Activated T-cell treated with anti-CD3 and anti-CD28 coated beads, Interleukin-2, amount 50 U/mL, for 48 hours (primary cell): Measurements from ENCODE around the gene TMEM154.

Experiments used
- DNase-seq, 2 experiments: peaks; one replicate each; pipeline ENCODE4 v3.0.0-alpha.2; 2020

Gene TMEM154

DNA sequence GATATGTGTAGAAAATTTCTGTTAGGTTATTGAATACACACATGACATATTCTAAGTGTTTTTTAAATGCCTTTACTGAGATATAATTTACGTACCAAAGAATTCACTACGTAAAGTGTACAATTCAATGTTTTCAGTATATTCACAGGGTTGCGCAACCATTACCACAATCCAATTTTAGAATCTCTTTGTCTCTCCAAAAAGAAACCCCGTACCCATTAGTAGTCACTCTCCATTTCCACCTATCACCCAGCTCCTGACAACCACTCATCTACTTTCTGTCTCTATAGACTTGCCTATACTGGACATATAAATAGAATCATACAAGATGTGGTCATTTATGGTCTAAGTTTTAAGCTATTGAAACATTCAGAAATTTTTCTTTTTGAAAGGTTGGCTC lies 90.9 kb downstream of the TMEM154 start:
- DNase-seq, result no peak

DNA sequence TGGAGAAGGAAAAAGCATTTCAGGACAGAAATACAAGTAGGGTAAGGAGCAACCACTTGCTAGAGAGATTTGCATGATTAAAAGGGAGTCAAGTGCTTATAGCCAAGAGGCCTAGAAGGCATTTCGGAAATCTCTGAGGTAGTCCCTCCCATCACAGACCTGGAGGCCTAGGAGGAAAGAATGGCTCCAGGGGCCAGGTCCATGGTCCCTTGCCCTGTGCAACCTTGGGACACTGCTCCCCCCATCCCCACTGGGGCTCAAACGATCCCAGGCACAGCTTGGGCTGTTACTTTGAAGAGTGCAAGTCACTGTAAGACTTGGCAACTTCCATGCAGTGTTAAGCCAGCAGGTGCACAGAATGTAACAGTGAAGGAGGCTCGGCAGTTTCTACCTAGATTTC lies 92.7 kb downstream of the TMEM154 start:
- DNase-seq, result no peak

DNA sequence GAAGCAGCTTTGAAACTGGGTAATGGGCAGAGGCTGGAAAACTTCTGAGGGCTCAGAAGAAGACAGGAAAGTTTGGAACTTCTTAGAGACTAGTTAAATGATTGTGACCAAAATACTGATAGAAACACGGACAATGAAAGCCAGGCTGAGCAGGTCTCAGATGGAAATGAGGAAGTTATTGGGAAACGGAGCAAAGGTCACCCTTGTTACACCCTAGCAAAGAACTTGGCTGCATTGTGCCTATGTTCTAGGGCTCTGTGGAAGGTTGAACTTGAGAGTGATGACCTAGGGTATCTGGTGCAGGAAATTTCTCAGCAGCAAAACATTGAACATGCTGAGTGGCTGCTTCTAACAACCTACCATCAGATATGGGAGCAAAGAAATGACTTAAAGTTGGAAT lies 93.1 kb downstream of the TMEM154 start:
- no peak for DNase-seq

DNA sequence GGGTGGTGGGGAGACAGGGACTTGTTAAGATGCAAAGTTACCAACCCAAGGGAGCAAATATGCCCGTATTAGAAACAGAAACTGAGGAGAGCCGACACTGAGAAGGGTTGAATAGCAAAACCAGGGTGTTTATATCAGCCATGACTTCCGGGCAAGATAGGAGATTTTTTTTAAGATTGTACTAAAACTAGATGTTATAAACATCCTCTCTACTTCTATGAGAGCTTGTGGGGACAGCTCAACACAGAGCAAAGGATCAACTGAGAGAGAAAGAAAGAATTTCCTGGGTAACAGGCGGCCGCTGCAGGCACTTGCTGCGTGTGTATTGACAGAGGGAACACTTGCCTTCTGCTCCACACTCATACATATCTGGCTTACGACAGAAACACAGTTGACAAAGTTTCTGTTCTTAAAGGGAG lies 94.8 kb downstream of the TMEM154 start:
- DNase-seq, result peak in 1 of 2 experiments; percentile 22

DNA sequence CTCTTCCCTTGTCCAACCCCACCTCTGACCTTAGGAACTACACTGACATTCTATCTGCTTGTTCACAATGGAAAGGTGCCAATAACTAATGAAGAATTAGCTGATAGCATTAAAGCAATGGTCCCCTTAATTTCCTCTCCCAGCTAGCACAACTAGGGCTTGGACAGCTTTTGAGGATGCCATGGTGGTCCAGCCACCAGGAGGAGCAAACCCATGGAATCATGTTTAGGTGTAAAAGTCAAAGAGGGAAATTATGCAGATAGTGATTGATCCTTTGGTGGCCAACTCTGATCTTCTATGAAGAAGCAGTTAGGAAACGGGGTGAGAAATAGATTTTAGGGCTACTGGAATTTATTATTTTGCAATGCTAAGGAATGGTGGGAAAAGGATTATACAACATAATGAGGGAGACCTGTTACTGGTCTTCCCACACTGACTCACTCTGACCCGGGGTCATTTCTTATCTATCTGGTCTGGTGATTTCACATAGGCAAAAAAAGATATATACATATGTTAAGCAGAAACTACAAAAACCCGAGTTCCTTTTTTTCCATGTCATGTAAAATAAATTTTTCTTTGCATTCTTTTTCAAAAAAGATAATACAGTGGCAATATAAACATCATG lies 98.1 kb downstream of the TMEM154 start:
- DNase-seq, result no peak

DNA sequence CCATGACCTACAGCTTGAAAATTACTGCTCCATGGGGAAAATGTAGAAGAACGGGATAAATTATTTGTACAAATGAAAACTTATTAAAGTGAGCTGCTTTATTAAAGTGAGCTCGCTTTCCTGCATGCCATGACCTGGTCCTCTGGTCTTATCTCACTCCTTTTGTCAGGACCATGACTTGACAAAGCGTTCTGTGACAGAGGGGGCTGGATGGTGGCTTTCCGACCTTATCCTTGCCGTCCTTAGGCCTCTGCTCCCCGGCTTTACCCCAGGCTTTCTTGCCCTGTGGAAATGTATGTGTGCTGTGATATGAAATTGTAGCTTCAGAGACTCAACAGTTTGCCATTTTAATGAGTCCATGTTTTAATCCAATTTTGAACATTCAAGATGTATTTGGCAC lies 99.9 kb downstream of the TMEM154 start:
- no peak for DNase-seq

DNA sequence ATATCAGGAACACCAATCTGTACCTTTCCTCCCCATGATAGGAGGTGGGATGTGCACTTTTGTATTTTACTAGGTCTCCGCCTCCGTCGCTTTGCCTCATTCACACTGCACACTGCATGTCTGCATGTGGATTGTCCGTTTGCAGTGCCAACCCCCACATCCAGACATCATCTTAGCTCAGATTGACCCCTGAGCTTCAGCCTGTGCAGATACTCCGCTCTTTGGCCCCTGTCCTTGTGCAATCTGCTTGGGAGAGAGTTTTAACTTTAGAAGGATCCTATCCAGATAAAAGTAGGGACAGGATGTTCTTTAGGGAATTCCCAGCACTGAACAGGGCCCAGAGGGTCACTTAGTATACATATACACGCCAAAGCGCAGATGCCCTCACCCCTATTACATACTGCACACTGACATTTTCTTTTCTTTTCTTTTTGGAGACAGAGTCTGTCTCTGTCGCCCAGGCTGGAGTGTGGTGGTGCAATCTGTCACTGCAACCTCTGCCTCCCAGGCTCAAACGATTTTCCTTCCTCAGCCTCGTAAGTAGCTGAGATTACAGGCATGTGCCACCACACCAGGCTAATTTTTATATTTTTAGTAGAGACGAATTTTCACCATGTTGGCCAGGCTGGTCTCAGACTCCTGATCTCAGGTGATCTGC lies 100.6 kb downstream of the TMEM154 start:
- DNase-seq, result no peak

DNA sequence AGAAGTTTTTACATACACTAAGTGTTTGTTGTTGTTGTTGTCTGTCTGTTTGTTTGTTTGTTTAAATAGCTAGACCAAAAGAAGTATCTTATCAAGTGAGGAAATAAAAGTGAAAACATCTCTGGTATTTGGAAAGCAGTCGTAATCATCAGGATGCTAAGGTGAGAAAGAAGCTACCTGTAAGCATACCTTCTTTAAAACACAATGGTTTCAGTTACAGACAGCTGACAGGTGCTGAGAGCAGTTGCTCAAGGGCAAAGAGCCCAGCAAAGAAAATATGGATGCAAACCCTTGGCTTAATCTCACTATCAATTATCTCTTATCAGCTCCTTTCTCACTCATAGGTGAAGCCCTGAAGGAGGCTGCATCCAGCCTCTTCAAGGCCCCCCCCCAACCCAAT lies 101.1 kb downstream of the TMEM154 start:
- DNase-seq, result no peak

DNA sequence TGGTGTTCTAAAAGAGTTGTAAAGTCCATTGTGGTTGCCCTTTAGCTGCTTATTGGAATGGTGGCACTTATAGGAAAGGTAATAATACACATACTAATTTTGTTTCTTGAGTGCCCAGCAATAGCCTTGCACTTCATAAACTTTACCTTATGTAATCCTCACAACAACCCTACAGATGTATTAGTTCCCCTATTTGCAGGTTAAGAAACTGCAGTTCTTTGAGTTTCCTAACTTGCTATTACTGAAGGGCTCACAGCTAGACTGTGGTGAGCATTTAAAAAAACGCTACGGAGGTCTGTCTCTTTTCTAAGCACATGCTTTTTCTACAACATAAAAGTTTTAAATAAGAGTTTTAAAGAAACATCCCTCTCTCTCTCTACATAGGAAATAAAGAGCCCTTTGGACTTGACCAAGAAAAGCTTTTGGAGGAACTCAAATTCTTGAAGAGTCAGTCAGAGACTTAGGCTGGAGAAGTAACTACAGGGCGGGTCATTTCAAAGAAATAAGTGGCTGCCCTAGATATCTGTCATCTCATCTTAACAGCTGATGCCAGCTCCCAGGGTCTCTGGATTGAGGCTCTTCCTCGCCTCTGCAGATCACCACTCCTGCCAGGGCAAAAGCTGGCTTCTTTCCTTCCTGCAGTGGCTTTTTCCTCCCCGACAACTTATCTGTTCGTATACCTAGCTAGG lies 101.9 kb downstream of the TMEM154 start:
- no peak for DNase-seq

DNA sequence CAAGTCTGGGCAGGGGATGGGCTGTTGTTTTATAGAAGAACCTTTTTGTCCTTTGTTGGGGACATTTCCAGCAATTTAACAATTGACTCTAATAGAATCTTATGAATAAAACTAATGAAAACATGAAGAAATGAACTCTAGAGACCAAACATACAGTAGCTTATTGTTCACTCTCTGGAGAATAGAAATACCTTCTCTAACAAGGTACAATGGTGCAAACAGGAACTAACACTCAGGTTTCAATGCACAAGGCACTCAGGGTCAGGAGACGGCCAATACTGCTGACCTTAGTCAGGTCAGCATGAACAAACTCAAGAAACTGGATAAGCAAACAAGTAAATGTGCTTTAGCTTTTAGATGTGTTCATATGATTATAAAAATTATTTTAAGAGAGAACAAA lies 104.3 kb downstream of the TMEM154 start:
- no peak for DNase-seq

DNA sequence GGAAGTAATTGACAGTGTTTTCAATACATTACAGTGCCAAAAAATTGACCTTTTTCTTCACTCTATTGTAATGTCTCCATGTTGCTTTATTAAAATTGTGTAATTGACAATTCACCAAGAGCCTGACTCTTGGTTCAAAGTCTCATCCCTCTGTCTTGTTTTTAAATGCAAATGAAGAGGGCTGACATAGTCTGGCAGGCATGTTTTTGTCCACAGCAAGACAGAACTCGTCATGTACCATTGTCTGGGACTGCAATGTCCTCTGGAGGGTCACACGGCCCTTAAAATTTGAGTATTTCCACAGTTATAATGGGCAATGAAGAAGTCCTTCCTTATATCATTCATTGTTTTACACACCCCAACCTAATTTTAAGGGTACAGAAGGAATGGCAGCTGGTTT lies 105.9 kb downstream of the TMEM154 start:
- no peak for DNase-seq

DNA sequence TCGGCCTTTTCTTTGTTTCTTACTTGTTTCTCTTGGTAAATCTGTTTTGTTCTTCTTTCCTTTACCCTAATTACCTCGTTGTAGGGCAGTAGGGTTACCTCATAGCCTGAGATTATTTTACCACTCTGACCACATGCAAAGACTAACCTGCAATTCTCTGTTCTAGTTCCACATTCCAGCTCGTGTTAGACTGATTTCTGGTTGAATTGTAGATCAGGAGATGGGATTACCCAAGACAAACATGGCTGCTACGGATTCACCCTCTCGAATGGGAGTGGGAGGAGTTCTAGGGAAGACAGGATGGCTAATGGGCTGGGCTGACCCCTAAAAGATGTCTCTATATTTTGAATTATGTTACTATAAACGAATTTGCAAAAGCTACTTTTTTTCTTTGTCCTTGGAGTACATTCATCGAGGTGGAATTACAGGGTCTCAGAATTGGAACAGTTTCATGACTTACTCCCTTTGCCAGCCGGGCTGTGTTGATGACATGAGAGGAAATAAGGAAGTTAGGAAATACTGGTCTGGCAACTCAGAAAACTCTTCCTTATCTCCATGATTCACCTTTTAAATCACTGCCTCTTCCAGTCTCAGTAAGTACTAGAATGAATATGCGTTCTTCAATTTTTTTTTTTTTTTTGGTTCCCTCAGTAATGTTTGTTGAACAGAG lies 107.2 kb downstream of the TMEM154 start:
- no peak for DNase-seq

DNA sequence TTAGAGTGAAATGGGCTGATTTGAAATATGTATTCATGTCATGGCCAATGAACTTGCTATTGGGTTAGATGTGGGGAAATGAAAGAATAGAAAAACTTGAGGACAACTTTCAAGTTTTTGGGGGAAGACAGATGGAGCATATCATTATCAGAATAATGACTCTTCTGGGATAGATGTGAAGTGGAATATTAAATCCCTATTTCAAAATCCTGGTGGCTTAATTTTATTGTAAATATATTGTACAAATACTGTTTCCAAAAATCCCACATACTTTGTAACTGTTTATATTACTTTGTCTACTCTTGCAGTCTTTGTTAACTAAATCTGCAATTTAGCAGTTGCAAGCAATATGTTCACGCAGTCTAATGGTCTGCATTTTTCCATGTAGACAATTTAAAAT lies 108.0 kb downstream of the TMEM154 start:
- no peak for DNase-seq

DNA sequence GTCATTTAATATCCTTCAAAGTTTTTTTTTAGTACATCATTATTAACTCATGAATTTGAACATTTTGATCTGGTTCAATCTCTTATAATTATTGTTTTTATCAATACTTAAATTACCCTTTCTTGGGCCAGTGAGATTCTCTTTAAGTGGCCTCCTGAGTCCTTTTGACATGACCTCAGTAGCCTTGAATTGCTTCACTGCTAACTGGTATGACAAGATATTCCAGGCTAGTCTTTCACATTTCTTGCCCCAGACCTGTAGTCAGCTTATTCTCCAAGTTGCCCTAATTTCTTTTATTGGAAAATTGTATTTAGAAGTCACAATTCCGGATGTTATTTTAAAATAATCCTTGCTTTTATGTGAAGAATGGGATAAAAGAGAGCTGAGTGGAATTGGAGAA lies 108.5 kb downstream of the TMEM154 start:
- no peak for DNase-seq
